ENCODE measurements around the gene CAPN7.

The CAPN7 gene

DNA sequence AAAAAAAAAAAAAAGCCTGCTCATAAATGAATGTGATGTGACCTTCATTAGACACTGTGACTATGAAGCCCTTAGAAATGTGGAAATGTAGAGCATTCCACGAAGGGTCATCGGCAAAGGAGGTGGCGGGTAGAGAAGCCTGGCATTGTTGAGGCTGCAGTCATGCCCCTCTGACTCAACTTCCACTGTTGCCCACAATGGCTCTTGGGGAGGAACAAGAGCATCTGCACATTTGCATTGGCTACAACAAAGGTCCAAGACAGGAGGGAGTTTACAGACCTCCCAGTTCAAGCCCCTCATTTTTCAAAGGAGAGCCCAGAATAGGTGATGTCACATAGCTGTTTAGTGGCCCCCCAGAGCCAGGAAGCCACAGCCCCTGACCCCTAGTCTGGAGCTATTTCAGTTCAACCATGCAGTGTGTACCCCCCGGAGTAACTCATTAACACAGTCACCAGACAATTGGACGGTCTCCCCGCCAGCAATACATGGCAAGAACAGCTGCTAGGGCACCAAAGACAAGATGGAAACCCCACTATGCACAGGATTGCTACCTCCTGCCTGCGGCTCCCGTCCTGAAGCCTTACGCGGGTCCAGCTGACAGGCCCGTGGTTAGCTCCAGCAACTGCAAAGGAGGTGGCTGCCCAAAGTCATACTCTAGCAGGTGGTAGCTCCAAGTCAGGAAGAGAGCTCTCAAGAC lies 70.1 kb downstream of the CAPN7 start:
- DNase-seq (ENCODE audit: low read depth), result no peak

DNA sequence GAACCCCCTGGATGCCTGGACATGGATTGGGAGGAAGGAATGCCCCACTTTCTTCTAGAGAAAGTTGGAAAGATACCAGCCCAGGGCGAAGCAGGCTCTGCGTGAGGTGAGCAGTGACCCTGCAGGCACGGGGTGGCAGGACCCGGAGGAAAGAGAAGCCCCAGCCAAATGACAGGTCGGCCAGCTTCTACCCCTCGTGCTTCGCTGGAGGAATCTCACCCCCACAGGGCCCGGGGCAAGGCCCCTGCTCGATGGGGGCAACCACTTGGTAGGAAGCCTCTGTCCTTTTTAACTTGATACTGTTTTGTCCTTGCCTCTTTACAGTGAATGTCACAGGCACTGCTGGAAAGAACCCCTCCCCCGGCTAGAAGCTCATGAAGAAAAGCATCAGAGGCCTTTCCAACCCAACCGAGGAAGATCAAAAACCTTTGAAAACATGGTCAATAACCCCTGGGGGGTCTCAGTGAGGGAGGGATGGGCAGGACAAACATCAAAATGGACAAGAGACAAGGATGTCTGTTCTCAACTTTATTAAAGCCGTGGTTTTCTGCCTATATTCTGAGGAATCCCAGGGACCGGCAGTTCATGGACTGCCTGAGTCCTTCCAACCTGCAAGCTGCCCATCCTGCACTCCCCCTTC lies 71.9 kb downstream of the CAPN7 start:
- no peak for DNase-seq (ENCODE audit: low read depth)

GRCh38 chr3:15279205-15279604 lies 73.2 kb downstream of the CAPN7 start:
- no peak for DNase-seq (ENCODE audit: low read depth)

DNA sequence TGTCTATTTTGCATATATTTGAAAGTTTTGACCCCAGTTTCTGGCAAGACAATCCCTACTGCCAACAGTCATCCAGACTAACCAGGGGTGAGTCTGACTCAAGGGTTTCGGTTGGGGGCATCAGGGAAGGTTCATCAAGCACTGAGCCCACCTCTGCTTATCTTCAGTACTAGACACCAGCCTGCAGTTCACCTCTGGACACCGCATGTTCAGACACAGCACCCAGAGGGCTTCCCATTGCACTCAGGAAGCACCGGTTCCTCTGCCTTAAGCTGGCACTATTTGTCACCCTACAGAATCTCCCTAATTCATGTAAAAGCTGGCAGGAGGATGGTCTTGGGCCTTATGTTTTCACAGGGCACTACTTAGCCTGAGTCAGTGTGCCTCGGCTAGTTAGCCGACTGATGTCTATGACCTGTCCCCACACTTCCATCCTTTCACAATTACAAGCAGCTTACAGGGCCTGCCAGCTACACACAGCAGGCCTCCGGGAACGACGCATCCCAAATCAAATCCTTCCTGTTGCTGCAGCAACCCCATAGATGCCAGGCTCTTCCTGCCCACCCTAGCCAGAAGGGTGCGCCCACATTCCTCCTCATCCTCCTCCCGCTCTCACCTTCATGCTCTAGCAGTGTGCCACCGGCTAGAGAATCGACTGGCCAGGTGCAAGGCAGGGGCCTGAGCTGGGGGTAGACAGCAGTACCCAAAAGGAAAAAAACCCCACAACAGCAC lies 73.8 kb downstream of the CAPN7 start:
- no peak for DNase-seq (ENCODE audit: low read depth)

GRCh38 chr3:15280853-15281532 lies 74.9 kb downstream of the CAPN7 start:
- DNase-seq (ENCODE audit: low read depth), result no peak

DNA sequence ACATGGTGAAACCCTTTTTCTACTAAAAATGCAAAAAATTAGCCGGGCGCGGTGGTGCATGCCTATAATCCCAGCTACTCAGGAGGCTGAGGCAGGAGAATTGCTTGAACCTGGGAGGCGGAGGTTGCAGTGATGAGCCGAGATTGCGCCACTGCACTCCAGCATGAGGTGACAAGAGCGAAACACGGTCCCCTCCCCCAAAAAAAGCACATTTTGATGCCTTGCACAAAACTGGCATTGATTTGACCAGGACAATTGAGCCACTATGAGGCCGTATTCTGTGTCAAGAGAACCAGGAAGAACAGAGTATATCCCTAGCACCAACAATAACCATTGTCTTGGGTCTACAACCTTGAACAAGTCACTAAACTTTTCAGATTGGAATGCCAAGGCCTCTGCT lies 75.8 kb downstream of the CAPN7 start:
- no peak for DNase-seq (ENCODE audit: low read depth)

GRCh38 chr3:15283702-15284101 lies 77.7 kb downstream of the CAPN7 start:
- DNase-seq (ENCODE audit: low read depth), result no peak

DNA sequence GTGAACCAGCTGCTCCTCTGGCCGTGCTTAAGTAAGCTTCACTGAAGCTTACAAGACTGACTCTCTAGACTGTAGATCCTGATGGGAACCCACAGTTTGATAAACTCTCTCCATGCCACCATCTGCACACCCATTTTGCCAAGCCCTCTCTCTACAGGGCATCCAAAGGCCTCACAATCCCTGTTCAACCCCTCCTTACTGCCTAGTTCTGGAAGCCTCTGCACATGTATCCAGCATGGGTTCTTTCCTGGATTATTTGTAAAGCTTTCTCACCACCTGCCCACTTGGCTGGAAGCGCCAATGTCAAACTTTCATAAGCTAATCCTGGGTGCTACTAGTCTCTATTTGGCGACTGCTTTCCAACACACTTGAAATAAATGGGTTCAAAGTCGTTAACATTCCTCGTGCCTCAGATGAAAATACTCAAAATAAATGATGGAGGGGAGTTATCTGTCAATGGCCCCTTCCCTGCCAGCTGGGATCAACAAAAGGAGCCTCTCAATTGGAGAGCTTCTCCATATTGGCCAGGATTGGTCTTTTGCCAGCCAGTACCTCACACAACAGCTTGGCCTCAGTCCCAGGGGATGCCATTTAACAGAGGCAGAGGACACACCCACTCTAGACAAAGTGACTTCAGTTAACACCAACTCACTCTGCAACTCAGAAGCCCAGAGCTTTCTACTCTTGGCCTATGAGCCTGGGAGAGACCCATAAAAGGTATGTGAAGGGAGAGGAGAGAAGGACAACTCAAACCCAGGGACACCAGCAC lies 78.3 kb downstream of the CAPN7 start:
- DNase-seq (ENCODE audit: low read depth), result no peak

- DNase-seq (ENCODE audit: low read depth), result no peak
Measured at GRCh38 chr3:15286022-15286421, 80.0 kb downstream of the CAPN7 start.

DNA sequence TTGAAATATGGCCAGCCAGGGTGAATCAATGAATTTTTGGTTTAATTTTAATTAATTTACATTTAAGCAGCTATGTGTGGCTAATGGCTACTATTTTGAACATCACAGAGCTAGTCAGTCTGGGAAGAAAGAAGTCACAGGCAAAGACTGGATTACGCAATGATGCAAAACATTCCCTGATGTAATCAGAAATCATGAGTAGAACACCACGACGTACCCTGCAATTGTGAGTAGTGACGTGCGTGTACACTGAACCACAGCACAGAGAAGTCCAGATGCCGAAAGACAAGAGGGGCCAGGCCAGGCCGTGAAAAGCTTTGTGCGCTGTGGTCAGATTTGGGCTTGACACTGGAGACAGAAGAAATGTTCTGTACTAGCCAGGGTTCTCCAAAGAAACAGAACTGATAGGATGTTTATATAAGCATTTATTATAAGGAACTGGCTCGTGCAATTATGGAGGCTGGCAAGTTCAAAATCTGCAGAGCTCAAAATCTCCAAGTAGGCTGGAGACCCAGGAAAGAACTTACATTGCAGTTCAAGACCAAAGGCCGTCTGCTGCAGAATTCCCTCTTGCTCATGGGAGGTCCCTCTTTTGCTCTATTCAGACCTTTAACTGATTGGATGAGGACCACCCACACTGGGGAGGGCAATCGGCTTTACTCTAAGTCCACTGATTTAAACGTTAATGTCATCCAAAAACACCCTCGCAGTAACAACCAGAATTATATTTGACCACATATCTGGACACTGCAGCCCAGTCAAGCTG lies 81.7 kb downstream of the CAPN7 start:
- DNase-seq (ENCODE audit: low read depth), result no peak

- no peak for DNase-seq (ENCODE audit: low read depth)
Measured at GRCh38 chr3:15288331-15289035, 82.4 kb downstream of the CAPN7 start.

- no peak for DNase-seq (ENCODE audit: low read depth)
Measured at GRCh38 chr3:15289661-15290060, 83.6 kb downstream of the CAPN7 start.

- DNase-seq (ENCODE audit: low read depth), result no peak
Measured at GRCh38 chr3:15290736-15291135, 84.7 kb downstream of the CAPN7 start.

GRCh38 chr3:15291589-15292541 lies 85.8 kb downstream of the CAPN7 start:
- DNase-seq (ENCODE audit: low read depth), result peak; percentile 48

- DNase-seq (ENCODE audit: low read depth), result no peak
Measured at GRCh38 chr3:15292765-15293522, 86.9 kb downstream of the CAPN7 start.

GRCh38 chr3:15294929-15295328 lies 88.9 kb downstream of the CAPN7 start:
- no peak for DNase-seq (ENCODE audit: low read depth)

- no peak for DNase-seq (ENCODE audit: low read depth)
Measured at GRCh38 chr3:15295506-15295905, 89.5 kb downstream of the CAPN7 start.

DNA sequence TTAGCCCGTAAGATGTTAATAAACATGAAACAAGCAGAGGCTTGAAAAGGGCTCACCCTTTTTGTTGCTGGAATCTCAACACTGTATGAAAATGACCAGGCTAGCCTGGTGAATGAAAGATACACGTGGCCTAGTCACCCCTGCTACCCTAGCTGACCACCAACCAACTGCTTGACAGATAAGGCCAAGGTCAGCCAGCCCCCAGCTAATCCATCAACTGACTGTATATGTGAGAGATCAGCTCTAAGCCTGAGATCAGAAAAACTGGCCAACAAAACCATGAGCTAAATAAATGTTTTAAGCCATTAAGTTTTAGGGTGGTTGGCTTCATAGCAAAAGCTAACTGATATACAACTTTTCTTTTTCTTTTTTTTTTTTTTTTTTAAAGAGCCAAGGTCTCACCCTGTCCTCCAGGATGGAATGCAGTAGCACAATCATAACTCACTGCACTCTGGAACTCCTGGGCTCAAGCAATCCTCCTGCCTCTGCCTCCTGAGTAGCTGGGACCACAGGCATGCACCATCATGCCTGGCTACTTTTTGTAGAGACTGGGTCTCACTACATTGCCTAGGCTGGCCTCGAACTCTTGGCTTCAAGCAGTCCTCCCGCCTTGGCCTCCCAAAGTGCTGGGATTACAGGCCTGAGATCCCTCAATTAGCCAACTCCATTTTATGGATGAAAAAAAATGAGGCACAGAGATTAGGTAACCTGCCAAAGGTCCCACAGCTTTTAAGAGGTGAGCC lies 91.7 kb downstream of the CAPN7 start:
- DNase-seq (ENCODE audit: low read depth), result no peak
